T1000 (cell line): ENCODE results near the gene PATJ.
"Not testable (repeated sequence)": the region's sequence is repeated elsewhere in the genome, so short reads cannot be mapped to it uniquely, and the experiment has no call there.

ENCODE experiments used
- DNase-seq: peaks from one replicate; lab custom pipeline; 2025; ENCODE audit warnings: mixed read lengths; lab: John Stamatoyannopoulos, UW

PATJ gene

DNA sequence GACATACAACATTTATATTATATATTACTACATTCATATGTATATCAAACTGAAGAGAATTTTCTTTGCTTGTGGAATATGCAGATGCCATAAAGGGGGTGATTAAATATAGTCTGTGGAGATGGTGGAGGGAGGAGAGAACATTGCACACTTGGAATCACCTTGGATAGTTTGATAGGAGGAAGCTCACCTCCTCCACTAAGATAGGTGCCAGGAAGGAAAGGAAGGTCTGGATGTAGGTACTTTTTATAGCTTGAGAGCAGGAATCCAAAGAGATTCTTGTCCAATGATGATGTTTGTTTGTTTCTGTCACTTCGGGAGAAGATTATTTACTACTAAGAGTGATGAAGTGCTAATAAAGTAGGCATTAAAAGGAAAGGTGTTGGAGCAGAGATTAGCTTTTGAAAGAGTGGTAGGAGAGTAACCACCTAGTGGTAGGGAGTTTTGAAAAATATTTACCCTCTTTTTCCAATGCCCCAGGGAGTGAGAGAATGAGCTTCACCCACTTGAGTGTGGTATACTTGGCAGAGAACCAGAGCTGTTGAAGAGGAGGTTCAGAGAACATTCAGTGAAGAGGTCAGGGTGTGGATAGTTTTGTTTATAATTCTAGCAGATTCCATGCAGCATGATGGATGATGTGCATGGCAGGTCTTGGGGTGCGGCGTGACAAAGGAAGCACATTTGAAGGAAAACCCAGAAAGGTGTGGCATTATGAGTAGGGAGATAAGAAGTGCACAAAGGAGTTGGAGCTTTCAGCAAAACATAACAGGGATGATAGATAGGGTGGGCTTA, 145.0 kb downstream of the PATJ start:
- no peak for DNase-seq

DNA sequence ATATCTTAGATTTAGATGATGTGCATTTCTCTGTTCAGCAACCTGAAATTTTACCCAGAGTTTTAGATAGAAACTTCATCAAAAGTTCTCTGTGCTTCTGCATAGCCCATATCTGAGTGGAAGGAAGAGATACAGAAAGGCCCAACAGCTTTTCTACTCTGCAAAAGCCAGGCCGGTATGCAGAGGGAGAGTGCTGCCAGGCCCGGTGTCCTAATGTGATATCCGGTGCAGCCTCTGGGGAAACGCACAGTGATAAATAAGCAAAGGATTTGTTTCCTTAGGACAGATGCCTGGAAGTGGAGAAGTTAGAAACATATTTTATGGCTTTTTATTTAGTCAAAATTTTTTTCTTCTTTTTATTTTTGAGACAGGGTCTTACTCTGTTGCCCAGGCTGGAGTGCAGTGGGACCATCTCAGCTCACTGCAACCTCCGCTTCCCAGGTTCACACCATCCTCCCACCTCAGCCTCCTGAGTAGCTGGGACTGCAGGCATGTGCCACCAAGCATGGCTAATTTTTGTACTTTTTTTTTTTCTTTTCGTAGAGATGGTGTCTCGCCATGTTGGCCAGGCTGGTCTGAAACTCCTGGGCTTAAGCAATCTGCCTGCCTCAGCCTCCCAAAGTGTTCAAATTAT, 145.8 kb downstream of the PATJ start:
- DNase-seq: no peak

DNA sequence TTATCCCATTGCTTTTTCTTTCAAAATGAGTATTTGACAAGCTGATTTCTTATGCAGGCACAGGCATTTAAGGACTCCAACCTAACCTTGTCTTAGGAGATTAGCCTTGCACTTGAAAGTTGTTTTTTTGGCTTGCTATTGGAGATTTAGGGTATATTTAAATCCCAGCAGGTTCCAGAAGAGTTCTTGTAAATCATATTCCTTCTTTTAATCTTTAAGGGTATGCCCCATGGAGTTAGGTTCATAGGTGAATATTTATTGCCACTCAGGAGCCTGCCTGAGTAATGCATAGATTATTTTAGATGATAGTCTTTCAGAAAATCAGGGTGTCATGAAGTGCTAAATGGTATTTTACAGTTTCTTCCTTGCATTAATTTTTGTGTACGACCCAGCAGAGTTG, 146.5 kb downstream of the PATJ start:
- DNase-seq: no peak

DNA sequence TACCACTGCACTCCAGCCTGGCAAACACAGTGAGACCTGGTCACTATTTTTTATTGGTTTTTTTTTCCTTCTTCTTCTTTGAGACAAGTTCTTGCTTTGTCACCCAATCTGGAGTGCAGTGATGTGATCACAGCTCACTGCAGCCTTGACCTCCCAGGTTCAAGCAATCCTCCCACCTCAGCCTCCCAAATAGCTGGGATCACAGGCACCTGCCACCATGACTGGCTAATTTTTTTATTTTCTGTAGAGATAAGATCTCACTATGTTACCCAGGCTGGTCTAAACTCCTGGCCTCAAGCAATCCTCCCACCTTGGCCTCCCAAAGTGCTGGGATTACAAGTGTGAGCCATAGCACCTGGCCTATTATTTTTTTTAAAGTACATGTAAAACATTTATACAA, 148.2 kb downstream of the PATJ start:
- DNase-seq: not testable (repeated sequence)

DNA sequence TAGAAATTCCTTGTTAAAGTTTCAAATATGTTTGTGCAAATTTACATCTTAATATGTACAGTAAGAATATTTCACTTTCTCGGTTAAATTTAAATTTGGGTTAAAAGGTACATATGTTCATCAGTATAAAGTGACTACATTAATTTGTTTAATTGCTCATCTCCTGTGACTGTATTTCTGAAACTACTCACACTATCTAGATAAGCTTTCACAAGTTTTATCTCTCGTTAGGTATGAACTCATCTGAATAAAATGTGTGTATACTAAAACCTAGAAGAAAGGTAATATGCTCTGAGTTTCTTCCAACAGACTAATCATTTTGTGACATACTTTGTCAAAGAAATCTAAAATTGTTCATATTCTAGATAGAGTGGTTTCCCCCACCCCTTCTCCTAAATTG, 150.7 kb downstream of the PATJ start:
- no peak for DNase-seq

DNA sequence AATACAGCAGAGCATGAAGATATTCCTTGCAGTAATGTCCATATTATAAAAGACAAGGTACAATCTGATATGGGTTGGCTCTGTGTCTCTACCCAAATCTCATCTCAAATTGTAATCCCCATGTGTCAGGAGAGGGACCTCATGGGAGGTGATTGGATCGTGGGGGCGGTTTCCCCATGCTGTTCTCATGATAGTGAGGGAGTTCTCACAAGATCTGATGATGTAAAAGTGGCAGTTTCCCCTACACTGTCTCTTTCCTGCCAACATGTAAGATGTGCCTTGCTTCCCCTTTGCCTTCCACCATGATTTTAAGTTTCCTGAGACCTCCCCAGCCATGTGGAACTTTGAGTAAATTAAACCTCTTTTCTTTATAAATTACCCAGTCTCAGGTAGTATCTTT, 152.0 kb downstream of the PATJ start:
- not testable (repeated sequence) for DNase-seq

DNA sequence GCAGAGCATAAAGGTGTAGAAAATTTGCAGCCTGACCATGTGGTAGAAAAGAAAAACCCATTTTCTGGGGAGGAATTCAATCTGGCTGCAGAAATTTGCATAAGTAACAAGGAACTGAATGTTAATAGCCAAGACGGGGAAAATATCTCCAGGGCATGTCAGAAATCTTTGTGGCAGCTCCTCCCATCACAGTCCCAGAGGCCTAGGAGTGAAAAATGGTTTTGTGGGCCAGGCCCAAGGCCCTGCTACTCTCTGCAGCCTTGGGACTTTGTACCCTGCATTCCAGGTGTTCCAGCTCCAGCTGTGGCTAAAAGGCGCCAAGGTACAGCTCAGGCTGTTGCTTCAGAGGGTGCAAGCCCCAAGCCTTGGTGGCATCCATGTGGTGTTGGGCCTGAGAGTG, 152.9 kb downstream of the PATJ start:
- no peak for DNase-seq

DNA sequence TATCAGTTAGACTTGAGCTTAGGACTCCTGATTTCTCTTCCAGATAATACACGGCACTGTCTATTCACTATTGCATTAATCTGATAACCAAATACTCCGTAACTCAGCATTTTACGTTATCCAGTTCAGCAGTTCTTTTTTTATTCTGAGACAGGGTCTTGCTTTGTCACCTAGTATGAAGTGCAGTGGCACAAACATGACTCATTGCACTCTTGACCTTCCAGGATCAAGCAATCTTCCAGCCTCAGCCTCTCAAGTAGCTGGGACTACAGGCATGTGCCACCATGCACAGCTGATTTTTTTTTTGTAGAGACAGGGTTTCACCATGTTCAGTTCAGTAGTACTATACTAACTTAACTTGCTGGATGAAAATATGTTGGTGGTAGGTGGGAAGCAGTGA, 156.4 kb downstream of the PATJ start:
- no peak for DNase-seq

DNA sequence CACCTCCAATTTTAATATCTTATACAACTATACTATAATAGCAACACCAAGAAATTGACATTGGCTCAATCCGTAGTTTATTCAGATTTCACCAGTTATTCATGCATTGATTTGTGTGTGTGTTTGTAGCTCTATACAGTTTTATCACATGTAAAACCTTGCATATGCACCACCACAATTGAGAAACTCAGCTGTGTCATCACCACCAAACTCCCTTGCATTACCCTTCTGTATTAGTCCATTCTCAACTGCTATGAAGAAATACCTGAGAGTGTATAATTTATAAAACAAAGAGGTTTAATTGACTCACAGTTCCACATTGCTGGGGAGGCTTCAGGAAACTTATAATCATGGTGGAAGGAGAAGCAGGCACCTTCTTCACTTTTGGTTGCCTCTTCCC, 162.1 kb downstream of the PATJ start:
- no peak for DNase-seq

DNA sequence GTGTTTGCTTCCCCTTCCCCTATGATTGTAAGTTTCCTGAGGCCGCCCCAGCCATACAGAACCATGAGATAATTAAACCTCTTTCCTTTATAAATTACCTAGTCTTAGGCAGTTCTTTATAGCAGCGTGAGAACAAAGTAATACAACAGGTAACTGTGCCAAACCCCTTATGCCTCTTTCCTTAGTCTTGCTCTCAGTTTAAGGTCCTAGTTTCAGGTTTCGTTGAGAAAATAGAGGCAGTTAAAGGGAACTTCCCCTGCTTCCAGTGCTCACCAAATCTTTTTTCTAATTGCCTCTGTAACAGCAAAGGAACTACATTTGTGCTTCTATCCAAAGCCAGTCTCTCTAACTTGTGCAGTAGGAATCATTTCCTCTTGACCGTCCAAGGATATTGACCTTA, 164.8 kb downstream of the PATJ start:
- DNase-seq: no peak

DNA sequence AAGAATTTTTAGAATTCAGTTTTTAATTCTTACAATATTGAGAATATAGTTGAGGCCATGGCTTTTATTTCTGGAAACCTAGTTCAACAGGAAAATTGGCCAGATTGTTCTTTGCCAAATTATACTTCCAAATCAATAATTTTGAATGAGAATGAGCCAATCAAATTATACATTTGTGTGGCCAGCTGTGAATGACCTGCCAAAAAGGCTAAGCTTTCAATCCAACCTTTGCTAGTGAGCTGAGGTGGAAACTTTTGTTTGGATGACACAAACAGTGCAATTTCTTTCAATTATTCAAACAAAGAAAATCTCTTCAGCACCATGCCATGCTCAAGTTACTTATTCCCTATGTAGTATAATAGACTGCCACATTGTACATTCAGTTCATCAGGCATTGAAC, 167.8 kb downstream of the PATJ start:
- DNase-seq: no peak

DNA sequence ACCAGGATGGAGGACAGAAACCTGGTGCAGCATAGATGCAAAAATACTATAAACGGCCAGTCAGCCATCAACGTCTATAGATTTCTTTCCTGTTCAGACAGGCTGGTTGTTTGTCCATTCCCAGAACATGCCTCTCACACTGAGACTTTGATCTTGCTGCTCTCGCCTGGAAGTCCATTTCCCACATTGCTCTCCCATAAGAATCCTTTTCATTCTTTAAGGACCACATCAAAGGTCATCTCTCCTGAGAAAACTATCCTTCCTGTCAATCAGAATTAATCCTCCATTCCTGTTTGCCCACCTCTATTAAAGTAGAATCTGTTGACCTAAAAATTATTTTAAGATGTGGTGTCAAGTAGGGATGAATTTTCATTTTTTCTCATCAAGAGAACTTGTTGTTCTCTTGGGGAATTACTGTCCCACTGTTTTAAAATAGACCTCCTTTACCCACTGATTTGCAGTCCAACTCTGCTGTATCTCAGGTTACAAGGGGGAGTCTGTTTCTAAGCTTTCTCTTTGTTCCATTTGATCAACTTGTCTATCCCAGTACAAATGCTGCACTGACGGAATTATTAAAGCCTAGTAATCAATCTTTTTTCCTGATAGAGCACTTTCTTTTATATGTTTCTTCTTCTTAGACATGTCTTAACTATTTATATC, 172.7 kb downstream of the PATJ start:
- DNase-seq: no peak

DNA sequence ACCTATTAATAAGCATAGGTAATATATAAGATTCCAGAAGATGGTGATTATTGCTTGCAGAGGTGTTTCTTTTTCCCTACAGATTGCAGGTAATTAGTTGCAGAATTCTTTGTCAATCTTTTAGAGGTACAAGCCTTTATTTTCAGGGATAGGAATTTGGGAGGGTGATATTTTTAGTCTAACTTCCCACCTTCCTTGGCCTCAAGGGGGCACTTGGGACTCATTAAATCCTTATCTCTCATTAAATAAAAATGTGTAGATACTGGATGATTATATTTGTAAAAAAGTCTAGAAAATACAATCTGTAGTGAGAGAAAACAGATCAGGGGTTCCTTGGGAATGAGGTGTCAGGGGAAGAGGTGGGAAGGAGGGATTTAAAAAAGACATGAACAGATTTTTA, 179.2 kb downstream of the PATJ start:
- DNase-seq: no peak

DNA sequence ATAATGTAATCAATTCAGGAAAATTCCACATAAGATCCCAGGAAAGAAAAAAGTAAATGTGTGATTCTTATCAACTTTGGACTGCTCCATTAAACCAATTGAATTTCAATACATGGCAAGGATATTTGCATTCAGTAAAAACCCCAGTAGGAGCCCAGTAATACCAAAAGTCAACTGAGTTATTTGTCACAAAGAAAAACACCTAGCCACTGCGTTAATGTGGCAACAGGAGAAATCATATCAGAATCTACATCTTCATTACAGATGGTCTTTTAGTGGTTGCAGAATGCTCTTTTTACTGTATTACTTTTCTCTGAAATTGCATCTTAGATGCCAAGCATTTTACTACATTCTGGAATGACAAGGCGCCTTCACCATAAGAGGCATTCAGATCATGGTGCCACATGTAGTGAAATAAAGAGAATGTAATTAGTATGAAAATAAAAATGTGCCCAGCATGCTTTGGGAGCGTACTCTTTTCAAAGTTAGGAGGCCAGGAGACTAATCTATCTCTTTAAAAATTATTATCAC, 180.7 kb downstream of the PATJ start:
- DNase-seq: no peak

DNA sequence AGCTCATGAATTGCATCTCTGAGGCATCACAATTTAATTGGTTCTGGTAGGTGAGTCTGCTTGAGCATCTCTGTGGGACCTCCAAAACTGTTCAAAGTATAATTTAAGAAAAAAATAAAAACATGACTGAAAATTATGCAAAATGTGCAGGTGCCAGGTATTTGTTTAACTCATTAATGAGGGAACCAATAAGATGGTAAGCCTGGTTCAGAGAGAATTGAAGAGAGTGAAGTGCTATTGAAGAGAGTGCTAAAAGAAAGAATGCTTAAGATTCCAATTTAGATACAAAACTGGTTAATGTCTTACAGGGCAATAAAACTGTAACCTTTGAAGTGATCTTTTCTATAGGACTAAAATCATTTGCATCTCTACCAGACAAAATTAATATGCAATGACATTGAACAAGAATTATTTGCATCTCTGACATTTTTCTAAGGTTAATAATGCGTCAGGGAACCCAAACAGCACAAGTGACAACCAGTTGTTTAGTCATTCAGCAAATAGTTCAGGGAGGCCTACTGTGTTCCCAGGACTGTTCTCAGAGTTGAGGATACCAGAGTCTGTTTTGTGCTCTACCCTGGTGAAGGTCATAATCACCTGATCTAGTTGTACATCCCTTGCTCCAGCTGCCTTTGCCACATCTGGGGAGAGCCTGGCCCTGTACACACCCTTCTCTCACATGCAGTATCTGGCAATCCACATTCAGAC, 183.5 kb downstream of the PATJ start:
- DNase-seq: no peak

DNA sequence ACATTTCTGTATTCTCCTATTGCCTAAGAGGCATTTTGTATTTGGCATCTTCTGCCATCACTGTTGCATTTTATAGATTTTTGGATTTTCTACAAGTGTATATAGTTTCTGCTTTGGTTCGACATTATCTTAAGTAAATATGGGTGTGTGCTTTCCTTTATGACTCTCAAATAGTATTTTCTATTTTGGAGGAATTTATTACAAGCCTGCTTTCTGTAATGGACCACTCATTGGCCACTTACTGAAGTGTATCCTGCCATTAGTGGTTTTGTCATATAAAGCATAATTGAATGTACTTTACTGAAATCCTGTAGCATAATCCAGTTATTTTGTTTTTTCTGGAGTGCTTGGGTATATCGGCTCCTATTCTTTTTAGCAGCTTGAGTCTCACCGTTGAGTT, 184.3 kb downstream of the PATJ start:
- DNase-seq: no peak

DNA sequence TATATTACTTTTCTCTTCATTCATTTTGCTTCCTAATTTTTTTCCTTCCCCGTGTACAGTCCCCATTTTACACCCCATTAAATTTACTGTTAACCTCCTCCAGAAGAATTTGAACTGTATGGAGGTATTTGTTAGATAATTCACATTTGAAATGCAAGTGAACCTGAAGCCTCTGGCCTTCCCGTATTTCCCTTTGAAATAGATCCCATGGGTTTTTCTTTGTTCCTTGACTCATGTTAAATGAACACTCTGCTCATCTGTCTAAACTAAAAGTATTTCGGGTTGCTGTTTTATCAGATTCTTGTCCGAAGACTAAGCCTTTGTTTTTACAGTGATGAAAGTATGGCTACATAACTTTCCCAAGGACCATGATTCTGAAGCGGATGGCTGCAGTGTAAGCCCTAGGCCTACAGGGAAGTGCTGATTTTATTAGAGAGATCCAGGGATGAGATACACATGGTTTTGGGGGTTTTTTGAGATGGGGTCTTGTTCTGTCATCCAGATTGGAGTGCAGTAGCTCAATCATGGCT, 187.9 kb downstream of the PATJ start:
- no peak for DNase-seq

DNA sequence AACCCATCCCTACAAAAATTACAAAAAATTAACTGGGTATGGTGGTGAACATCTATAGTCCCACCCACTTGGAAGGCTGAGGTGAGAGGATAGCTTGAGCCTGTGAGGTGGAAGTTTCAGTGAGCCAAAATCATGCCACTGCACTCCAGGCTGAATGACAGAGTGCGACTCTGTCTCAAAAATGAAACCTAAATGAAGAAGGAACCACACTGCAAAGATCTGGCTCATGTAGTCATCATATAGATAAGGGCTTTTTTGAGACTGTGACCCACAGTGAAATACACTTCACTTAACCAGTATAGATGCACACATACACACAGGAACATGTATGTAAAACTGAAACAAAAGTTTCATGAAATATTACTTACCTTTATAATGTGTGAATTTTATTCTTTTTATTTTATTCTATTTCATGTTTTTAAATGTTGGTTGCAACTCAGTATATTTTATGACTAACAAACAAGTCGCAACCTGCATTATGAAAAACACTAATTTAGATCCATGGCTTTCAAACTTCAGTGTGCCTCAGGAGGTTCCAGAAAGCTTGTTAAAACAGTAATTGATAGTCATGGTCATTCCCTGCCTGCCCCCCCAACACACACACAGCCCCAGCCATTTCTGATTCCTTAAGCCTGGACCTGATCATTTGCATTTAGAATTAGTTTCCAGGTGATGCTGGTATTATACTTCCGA, 189.5 kb downstream of the PATJ start:
- no peak for DNase-seq

DNA sequence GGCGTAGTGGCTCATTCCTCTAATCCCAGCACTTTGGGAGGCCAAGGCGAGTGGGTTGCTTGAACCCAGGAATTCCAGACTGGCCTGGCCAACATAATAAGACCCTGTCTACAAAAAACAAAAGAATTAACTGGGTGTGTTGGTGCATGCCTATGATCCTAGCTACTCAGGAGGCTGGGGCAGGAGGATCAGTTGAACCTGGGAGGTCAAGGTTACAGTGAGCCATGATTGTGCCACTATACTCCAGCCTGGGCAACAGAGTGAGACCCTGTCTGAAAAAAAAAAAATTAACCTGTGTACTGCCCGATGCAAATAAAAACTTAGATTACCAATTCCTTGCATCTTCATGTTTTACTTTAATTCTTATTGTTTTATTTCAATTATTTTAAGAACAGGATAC, 193.2 kb downstream of the PATJ start:
- no peak for DNase-seq

DNA sequence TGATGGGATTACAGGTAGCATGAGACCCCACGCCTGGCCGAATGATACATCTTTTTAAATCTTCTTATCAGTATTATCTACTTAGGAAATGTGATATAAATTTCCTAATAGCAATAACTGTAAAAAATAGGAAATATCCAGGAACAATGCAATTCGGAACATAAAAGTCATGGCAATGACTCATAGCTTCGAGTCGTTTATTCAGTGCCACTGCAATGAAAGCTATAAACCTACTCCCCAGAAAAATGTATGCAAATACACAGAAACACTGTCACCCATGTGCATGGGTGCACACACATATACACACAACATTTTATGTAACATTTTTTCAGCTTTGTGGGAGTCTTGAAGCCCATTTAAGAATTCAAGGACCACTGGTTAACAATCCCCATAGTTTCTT, 194.6 kb downstream of the PATJ start:
- DNase-seq: no peak

DNA sequence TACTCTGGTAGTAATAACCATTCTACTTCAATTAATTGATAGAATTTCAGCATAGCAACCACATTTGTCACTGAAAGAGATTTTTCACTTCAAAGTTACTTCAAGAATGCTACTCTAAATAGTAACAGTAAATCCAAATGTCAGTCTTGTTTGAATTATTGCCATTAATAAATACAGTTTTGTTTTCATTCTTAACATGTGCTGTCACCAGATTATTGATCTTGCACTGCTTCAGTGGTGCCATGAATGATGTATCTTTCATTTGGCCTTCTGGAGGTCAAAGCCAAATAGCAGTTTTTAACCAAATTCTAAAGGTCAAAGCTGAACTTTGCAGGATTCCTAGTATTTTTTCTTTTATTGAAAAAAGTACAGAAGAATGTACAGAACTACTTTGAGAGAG, 199.5 kb downstream of the PATJ start:
- DNase-seq: no peak

DNA sequence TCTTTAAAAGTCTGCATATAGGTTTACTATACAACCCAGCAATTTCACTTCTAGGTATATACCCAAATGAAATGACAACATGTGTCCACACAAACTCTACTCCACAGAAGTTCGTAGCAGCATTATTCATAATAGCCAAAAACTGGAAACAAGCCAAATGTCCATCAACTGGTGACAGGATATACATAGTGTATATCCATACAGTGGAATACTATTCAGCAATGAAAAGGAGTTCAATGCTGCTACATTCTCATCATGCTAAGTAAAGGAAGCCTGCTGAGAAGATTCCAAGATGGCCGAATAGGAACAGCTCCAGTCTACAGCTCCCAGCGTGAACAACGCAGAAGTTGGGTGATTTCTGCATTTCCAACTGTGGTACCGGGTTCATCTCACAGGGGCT, 200.6 kb downstream of the PATJ start:
- DNase-seq: no peak
